Ramos (cell line): Measurements from ENCODE around the gene TMEM247.

ENCODE experiments used
- in situ Hi-C: fragments of 300-500 bp; cut with MboI; formaldehyde crosslinking; loops from one replicate; pipeline ENCODE4 v1.14.3; 2022; ENCODE audit warnings: low sequenced_read_pairs; ENCODE audit not compliant: unreplicated experiment

Gene TMEM247

GRCh38 chr2:46486436-46486835 is 7.1 kb downstream of the TMEM247 start:
- in situ Hi-C loops, result no loop called here

GRCh38 chr2:46487667-46488335 is 8.4 kb downstream of the TMEM247 start:
- in situ Hi-C loops, result no loop called here

- in situ Hi-C loops, result no loop called here
Measured at GRCh38 chr2:46488389-46488788, 9.0 kb downstream of the TMEM247 start.

- in situ Hi-C loops, result no loop called here
Measured at GRCh38 chr2:46489423-46490174, 10.2 kb downstream of the TMEM247 start.

- in situ Hi-C loops, result no loop called here
Measured at GRCh38 chr2:46490521-46491141, 11.3 kb downstream of the TMEM247 start.

- in situ Hi-C loops, result no loop called here
Measured at GRCh38 chr2:46492301-46492700, 12.9 kb downstream of the TMEM247 start.

- in situ Hi-C loops, result no loop called here
Measured at GRCh38 chr2:46493241-46493970, 14.0 kb downstream of the TMEM247 start.

- in situ Hi-C loops, result no loop called here
Measured at GRCh38 chr2:46493971-46494250, 14.5 kb downstream of the TMEM247 start.

- in situ Hi-C loops, result no loop called here
Measured at GRCh38 chr2:46494596-46494995, 15.2 kb downstream of the TMEM247 start.

- in situ Hi-C loops, result no loop called here
Measured at GRCh38 chr2:46495231-46496030, 16.1 kb downstream of the TMEM247 start.

- in situ Hi-C loops, result no loop called here
Measured at GRCh38 chr2:46497766-46498165, 18.4 kb downstream of the TMEM247 start.

GRCh38 chr2:46498681-46499080 is 19.3 kb downstream of the TMEM247 start:
- in situ Hi-C loops, result no loop called here

GRCh38 chr2:46499392-46499785 is 20.0 kb downstream of the TMEM247 start:
- in situ Hi-C loops, result no loop called here

- in situ Hi-C loops, result no loop called here
Measured at GRCh38 chr2:46500801-46501200, 21.4 kb downstream of the TMEM247 start.

- in situ Hi-C loops, result no loop called here
Measured at GRCh38 chr2:46502291-46502885, 23.0 kb downstream of the TMEM247 start.

- in situ Hi-C loops, result no loop called here
Measured at GRCh38 chr2:46503686-46504085, 24.3 kb downstream of the TMEM247 start.

GRCh38 chr2:46504221-46504620 is 24.9 kb downstream of the TMEM247 start:
- in situ Hi-C loops, result no loop called here

- in situ Hi-C loops, result no loop called here
Measured at GRCh38 chr2:46504685-46505471, 25.5 kb downstream of the TMEM247 start.

GRCh38 chr2:46505472-46505783 is 26.1 kb downstream of the TMEM247 start:
- in situ Hi-C loops, result no loop called here
